GM19351 (cell line): ENCODE data around the gene TMPRSS3.

Experiments used
- ATAC-seq: cut with Tn5 transposase; IDR thresholded peaks from one replicate; pipeline ENCODE4 v1.9.1; 2021; ENCODE audit warnings: mild to moderate bottlenecking, moderate library complexity; ENCODE audit not compliant: unreplicated experiment

The TMPRSS3 gene

GRCh38 chr21:42374864-42375499 lies 20.9 kb downstream of the TMPRSS3 start:
- no peak for ATAC-seq

- ATAC-seq: no peak
Observed at GRCh38 chr21:42374457-42374856, 21.4 kb downstream of the TMPRSS3 start.

- no peak for ATAC-seq
Observed at GRCh38 chr21:42373908-42374455, 21.9 kb downstream of the TMPRSS3 start.

GRCh38 chr21:42373196-42373907 lies 22.5 kb downstream of the TMPRSS3 start:
- ATAC-seq: no peak

- ATAC-seq: no peak
Observed at GRCh38 chr21:42370894-42371654, 24.8 kb downstream of the TMPRSS3 start.

GRCh38 chr21:42369821-42370220 lies 26.0 kb downstream of the TMPRSS3 start:
- no peak for ATAC-seq

- no peak for ATAC-seq
Observed at GRCh38 chr21:42367367-42368165, 28.3 kb downstream of the TMPRSS3 start.

- ATAC-seq: no peak
Observed at GRCh38 chr21:42366292-42367010, 29.4 kb downstream of the TMPRSS3 start, which contains the start of gene TFF1. Gene TFF1 (minus strand): TSS chr21:42366535. CDS start chr21:42366495, 40 bp downstream.

GRCh38 chr21:42365770-42366169 lies 30.1 kb downstream of the TMPRSS3 start:
- no peak for ATAC-seq

- no peak for ATAC-seq
Observed at GRCh38 chr21:42364304-42364865, 31.5 kb downstream of the TMPRSS3 start.

- no peak for ATAC-seq
Observed at GRCh38 chr21:42363312-42363711, 32.5 kb downstream of the TMPRSS3 start.

GRCh38 chr21:42362700-42363099 lies 33.2 kb downstream of the TMPRSS3 start:
- ATAC-seq: no peak

GRCh38 chr21:42362198-42362597 lies 33.7 kb downstream of the TMPRSS3 start:
- ATAC-seq: no peak

GRCh38 chr21:42361286-42361685 lies 34.6 kb downstream of the TMPRSS3 start:
- no peak for ATAC-seq

GRCh38 chr21:42360317-42360716 lies 35.5 kb downstream of the TMPRSS3 start:
- no peak for ATAC-seq

- no peak for ATAC-seq
Observed at GRCh38 chr21:42358937-42359336, 36.9 kb downstream of the TMPRSS3 start.

GRCh38 chr21:42358261-42358660 lies 37.6 kb downstream of the TMPRSS3 start:
- no peak for ATAC-seq

GRCh38 chr21:42357307-42357706 lies 38.5 kb downstream of the TMPRSS3 start:
- no peak for ATAC-seq

GRCh38 chr21:42356650-42357049 lies 39.2 kb downstream of the TMPRSS3 start:
- no peak for ATAC-seq

- ATAC-seq: no peak
Observed at GRCh38 chr21:42356046-42356445, 39.8 kb downstream of the TMPRSS3 start.
